ENCODE measurements around the gene AATF. TPM values are rescaled to one million over a fixed set of nuclear protein-coding genes. Genes with fewer than 3 reads are reported as not detected.

The AATF gene
- total and polyA plus RNA-seq, 2 of the 8 experiments (the other 6 are each of a cell fraction or from before 2014, with no cell fraction given): 20.1 to 62.8 TPM

DNA sequence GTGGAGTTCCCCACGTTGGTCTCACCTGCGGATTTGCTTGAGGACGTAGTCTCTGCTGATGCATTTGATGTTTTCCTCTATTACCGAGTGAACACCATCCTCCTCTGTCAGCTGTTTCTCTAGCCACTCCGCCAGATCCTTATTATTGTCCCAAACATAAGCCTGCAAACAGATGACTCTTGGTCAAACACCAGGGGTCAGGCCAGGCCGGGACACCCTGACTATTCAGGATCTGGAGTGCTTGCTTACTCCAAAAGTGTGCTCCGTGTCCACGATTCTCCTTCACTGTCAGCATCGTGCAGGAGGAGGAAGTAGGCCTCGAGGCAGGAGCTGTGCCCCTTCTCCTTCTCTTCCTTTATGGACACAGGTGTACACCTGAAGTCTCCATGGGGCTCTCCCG lies 140.2 kb downstream of the AATF start:
- Histone ChIP-seq H3K23ac (ENCODE audit: insufficient read length) (no peak overlapping the region), H3K23me2 (ENCODE audit: low read depth, low read length) (no peaks in the 10 kb centered on the region), H4K8ac (ENCODE audit: extremely low read depth, insufficient read depth, low read length) (no peak overlapping the region), H3K4me1 (replicated peaks in 1 of 4; ENCODE audit: control insufficient read depth in 3 of 4, insufficient read depth in 4 of 4, low read length in 3 of 4) (peaks cover 0 to 9% (median 0%) of the 10 kb centered on the region in 4 experiments; a peak in 2 of 7 replicates), H3K56ac (replicated peaks; ENCODE audit: insufficient read length, low read depth, low read length) (no peak overlapping the region), H3K9ac (replicated peaks in 1 of 4; ENCODE audit: extremely low read depth in 1 of 4, low read depth in 3 of 4, low read length in 3 of 4) (no peak overlapping the region), H3K27ac (ENCODE audit: low read depth, low read length) (no peak overlapping the region; the same call in 1 of the 2 replicates), H3K79me2 (ENCODE audit: control insufficient read depth in 1 of 2, insufficient read depth in 2 of 2, low read length in 2 of 2) (no peaks in the 10 kb centered on the region), H2BK12ac (ENCODE audit: low read depth, low read length) (no peak overlapping the region), H3K79me1 (ENCODE audit: low read depth, low read length) (no peaks in the 10 kb centered on the region), H3K9me3 (ENCODE audit: insufficient read depth in 2 of 2, low read depth in 1 of 2, low read length in 1 of 2) (no peaks in the 10 kb centered on the region), H3K4me3 (ENCODE audit: extremely low read depth in 1 of 4, insufficient read depth in 2 of 4, low read depth in 3 of 4, low read length in 4 of 4) (no peak overlapping the region), H2BK20ac (ENCODE audit: low read length) (no peak overlapping the region), H3K36me3 (ENCODE audit: control insufficient read depth in 2 of 4, insufficient read depth in 4 of 4, low read length in 3 of 4) (peaks cover 6 to 50% (median 38%) of the 10 kb centered on the region in 4 experiments; a peak in 7 of 8 replicates), H2BK5ac (ENCODE audit: low read depth, low read length) (no peak overlapping the region), H4K91ac (replicated peaks; ENCODE audit: insufficient read length, low read length) (no peak overlapping the region), H2AK5ac (ENCODE audit: low read depth, low read length) (no peak overlapping the region), H3K4ac (replicated peaks; ENCODE audit: insufficient read length, low read depth, low read length) (no peak overlapping the region), H3K27me3 (replicated peaks in 1 of 4; ENCODE audit: control insufficient read depth in 3 of 4, extremely low read depth in 1 of 4, insufficient read depth in 3 of 4, low read length in 3 of 4) (no peaks in the 10 kb centered on the region), H2AFZ (ENCODE audit: low read length) (no peak overlapping the region), H3K18ac (ENCODE audit: extremely low read depth, low read length) (no peak overlapping the region), H3K4me2 (ENCODE audit: insufficient read depth in 1 of 2, low read depth in 2 of 2, low read length in 2 of 2) (no peak overlapping the region), H4K20me1 (replicated peaks in 1 of 2; ENCODE audit: control insufficient read depth in 1 of 2, insufficient read depth in 2 of 2, low read length in 2 of 2) (no peaks in the 10 kb centered on the region), H2BK120ac (replicated peaks; ENCODE audit: low read depth, low read length) (no peak overlapping the region), H4K5ac (ENCODE audit: insufficient read length, low read depth, low read length) (no peak overlapping the region), H2BK15ac (ENCODE audit: low read length) (no peak overlapping the region), H3K14ac (ENCODE audit: insufficient read length) (no peak overlapping the region)
- FAIRE-seq: no peak
- 86% methylated on average over 11 of the region's 11 CpGs; no CpG with 5 or more reads in 1 of the 2 experiments for WGBS, 2 experiments (ENCODE audit: extremely low coverage in 1 of 2, insufficient coverage in 1 of 2, insufficient read length in 1 of 2, insufficient replicate concordance in 2 of 2, low coverage in 1 of 2, low lambda C conversion rate in 2 of 2, missing lambda C conversion rate in 1 of 2)
- ChIA-PET POLR2A (ENCODE audit: partially characterized antibody) (interaction anchor here (1.1 to 1.4 kb wide), 2 partner anchors 9 to 147 kb away, joined by 3 to 4 read pairs; no protein-coding TSS in a partner anchor), CTCF (ENCODE audit: partially characterized antibody) (interaction anchor here (0.7 to 2.1 kb wide), 9 partner anchors 9 to 471 kb away, joined by 3 to 7 read pairs (median 3); no protein-coding TSS in a partner anchor)
- DNase-seq (ENCODE audit: low read depth in 1 of 2, low spot score in 2 of 2): no peak
- no peak for TF ChIP-seq EGR1 (IDR thresholded peaks at IDR 0.05; ENCODE audit: borderline replicate concordance, low read depth, low read length)
- TF ChIP-seq SIRT6 (IDR thresholded peaks at IDR 0.05; ENCODE audit: low read length): no peak
- peak; percentile 37 to 57 for TF ChIP-seq RAD21 (IDR thresholded peaks at IDR 0.05 in 1 of 2, conservative IDR thresholded peaks at IDR 0.05 in 1 of 2; ENCODE audit: low read depth in 2 of 2, low read length in 2 of 2)
- no peak for TF ChIP-seq RNF2 (IDR thresholded peaks at IDR 0.05; ENCODE audit: borderline replicate concordance, low read depth, low read length, missing control alignments, poor library complexity, severe bottlenecking)
- no peak for TF ChIP-seq PHF8 (conservative IDR thresholded peaks at IDR 0.05; ENCODE audit: low read depth, low read length)
- no peak for TF ChIP-seq KDM1A (IDR thresholded peaks at IDR 0.05; ENCODE audit: borderline replicate concordance, low read length)
- TF ChIP-seq, protein P1, sequence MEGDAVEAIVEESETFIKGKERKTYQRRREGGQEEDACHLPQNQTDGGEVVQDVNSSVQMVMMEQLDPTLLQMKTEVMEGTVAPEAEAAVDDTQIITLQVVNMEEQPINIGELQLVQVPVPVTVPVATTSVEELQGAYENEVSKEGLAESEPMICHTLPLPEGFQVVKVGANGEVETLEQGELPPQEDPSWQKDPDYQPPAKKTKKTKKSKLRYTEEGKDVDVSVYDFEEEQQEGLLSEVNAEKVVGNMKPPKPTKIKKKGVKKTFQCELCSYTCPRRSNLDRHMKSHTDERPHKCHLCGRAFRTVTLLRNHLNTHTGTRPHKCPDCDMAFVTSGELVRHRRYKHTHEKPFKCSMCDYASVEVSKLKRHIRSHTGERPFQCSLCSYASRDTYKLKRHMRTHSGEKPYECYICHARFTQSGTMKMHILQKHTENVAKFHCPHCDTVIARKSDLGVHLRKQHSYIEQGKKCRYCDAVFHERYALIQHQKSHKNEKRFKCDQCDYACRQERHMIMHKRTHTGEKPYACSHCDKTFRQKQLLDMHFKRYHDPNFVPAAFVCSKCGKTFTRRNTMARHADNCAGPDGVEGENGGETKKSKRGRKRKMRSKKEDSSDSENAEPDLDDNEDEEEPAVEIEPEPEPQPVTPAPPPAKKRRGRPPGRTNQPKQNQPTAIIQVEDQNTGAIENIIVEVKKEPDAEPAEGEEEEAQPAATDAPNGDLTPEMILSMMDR (IDR thresholded peaks at IDR 0.05; ENCODE audit: control extremely low read depth in 1 of 3, insufficient read depth in 1 of 3, low read depth in 1 of 3, low read length in 3 of 3): peak in 2 of 3 experiments; percentile 6 to 37; a peak in 2 of 4 replicates
- TF ChIP-seq HDAC6 (IDR thresholded peaks at IDR 0.05; ENCODE audit: low read depth, low read length): no peak
- TF ChIP-seq EP300 (IDR thresholded peaks at IDR 0.05; ENCODE audit: borderline replicate concordance in 1 of 2, low read depth in 2 of 2, low read length in 2 of 2): no peak

Measured in H1 (cell line).